ENCODE data around the gene SCARF1.
"Not testable (repeated sequence)": the region's sequence is repeated elsewhere in the genome, so short reads cannot be mapped to it uniquely, and the experiment has no call there.

SCARF1 gene

DNA sequence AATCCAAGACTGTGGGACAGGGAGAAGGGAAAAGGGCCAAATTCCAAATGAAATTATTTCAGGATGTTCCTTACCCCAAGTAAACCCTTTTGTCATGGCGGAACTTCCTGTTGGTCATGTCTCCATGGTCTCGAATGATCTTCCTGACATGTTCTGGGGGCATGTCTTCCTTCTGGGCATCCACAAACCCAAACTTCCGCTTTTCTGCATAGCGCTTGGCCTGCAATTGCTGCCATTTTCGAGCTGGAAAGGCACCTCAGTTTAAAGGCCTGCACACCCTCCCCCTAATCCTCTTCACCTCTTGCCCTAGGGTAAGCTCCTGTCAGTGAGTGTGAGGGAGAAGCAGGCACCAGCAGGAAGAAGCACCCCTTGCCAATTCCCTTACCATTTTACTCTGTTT is 37.9 kb upstream of the SCARF1 start:
- TF ChIP-seq, protein P1, sequence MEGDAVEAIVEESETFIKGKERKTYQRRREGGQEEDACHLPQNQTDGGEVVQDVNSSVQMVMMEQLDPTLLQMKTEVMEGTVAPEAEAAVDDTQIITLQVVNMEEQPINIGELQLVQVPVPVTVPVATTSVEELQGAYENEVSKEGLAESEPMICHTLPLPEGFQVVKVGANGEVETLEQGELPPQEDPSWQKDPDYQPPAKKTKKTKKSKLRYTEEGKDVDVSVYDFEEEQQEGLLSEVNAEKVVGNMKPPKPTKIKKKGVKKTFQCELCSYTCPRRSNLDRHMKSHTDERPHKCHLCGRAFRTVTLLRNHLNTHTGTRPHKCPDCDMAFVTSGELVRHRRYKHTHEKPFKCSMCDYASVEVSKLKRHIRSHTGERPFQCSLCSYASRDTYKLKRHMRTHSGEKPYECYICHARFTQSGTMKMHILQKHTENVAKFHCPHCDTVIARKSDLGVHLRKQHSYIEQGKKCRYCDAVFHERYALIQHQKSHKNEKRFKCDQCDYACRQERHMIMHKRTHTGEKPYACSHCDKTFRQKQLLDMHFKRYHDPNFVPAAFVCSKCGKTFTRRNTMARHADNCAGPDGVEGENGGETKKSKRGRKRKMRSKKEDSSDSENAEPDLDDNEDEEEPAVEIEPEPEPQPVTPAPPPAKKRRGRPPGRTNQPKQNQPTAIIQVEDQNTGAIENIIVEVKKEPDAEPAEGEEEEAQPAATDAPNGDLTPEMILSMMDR (IDR thresholded peaks at IDR 0.05; ENCODE audit: insufficient read depth, low read length, missing control alignments): no peak
- H3K4me3 ChIP-seq (ENCODE audit: low read depth, low read length): peak overlapping the region; percentile 86
- no peak for DNase-seq (ENCODE audit: low read depth, low spot score)
- POLR2A ChIA-PET: interaction anchor here (1.0 to 2.2 kb wide), 4 partner anchors 10 to 34 kb away, joined by 3 to 11 read pairs (median 8); partner anchors contain the start of gene RILP
- CTCF ChIA-PET: interaction anchor here (1.0 to 3.8 kb wide), 6 partner anchors 10 to 100 kb away, joined by 4 to 25 read pairs (median 6); partner anchors contain the start of gene RILP

DNA sequence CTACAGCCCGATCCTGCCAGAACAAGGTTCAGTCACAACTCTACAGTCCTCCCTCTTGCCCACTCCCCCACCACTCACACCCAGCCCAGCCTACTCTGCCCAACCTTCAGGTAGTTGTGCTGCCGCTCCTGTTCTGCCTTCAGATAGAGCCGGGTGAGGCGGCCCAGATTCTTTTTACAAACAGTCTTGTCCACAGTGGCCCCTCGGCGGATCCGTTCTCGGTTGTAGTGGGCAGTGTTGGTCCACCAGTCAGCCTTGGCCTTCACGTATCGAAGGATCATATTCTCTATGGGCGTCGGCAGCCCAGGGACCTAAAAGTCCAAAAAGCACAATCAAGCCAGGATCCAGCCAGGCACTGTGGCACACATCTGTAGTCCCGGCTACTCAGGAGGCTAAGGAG is 30.9 kb upstream of the SCARF1 start:
- TF ChIP-seq, protein P1 (IDR thresholded peaks at IDR 0.05; ENCODE audit: insufficient read depth, low read length, missing control alignments): no peak
- ChIA-PET POLR2A (no interaction called here), CTCF (no interaction called here)
- no peak for DNase-seq (ENCODE audit: low read depth, low spot score)
- no peak overlapping the region for H3K4me3 ChIP-seq (ENCODE audit: low read depth, low read length)

DNA sequence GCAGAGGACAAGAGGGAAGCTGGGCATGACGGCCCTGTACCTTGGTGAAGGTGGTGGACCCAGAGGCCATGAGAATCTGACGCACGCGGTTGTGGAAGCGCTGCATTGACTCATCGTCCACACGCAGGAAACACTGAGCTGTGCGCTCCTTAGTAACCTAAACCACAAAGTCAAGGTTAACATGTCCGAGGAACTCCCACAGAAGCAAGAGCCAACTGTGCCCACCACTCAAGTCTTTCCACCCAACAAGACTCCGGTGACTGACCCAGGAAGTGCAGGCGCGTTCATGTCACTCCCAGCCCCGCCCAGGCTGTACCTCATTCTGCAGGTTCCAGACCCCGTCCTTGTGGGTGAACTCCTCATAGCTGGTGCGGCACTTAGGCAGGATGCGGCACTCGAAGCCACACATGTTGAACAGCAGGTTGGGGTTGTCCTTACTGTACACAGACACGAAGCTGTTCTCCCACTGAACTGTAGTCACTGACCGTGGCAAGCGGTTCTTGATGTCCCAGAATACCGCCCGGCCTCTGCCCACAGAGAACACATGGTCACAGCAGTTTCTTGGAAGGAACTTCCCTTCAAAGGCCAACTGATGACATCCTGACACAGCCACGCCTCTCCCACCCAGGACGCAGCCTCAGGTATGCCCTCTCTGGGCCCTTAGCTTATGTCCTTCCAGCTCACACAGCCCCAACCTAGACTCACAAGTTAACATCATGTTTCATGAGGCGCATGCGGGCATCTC is 27.7 kb upstream of the SCARF1 start:
- ChIA-PET CTCF (interaction anchor here (1.0 to 8.5 kb wide), 3 partner anchors 10 to 24 kb away, joined by 4 to 92 read pairs (median 29); partner anchors contain the start of genes RILP and SCARF1), POLR2A (interaction anchor here (0.6 kb wide), 1 partner anchor 11 kb away, joined by 3 read pairs; no protein-coding TSS in a partner anchor)
- DNase-seq (ENCODE audit: low read depth, low spot score): no peak
- TF ChIP-seq, protein P1 (IDR thresholded peaks at IDR 0.05; ENCODE audit: insufficient read depth, low read length, missing control alignments): no peak
- no peak overlapping the region for H3K4me3 ChIP-seq (ENCODE audit: low read depth, low read length)

DNA sequence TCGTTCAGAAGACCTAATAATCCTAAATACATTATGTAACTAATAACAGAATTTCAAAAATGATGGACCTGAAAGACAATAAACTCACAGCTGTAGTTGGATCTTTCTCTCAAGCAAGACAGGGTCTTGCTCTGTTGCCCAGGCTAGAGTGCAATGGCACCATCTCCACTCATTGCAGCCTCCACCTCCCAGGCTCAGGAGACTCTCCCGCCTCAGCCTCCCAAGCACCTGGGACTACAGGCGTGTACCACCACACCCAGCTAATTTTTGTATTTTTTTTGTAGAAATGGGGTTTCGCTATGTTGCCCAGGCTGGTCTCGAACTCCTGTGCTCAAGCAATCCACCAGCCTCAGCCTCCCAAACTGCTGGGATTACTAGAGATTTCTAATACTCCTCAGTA is 18.4 kb upstream of the SCARF1 start:
- DNase-seq (ENCODE audit: low read depth, low spot score); H3K4me3 ChIP-seq (ENCODE audit: low read depth, low read length); POLR2A ChIA-PET: not testable (repeated sequence)
- CTCF ChIA-PET: interaction anchor here (1.4 to 8.1 kb wide), 4 partner anchors 9 to 90 kb away, joined by 3 to 102 read pairs (median 16); partner anchors contain the start of genes RILP and SCARF1

DNA sequence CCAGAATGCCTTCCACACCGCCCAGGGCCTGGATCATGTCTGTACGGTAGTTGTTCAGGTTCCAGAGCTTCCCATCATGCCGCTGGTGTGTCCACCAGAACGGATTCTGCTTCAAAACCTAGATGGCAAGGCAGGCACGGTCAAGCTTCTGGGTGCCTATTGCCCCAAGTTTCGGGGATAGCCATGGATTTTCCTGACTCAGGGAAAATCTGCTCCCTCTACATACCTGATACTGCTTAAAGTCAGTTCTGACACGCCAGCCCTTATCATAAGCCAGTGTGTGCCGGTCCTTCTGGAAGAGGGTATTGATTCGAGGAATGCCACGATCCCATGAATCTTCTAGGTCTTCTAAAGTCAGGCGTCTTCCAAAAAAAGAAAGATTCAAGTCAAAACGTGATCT is 15.5 kb upstream of the SCARF1 start:
- ChIA-PET CTCF (interaction anchor here (1.0 to 8.1 kb wide), 5 partner anchors 8 to 123 kb away, joined by 3 to 102 read pairs (median 29); partner anchors contain the start of genes RILP and SCARF1), POLR2A (interaction anchor here (1.0 to 1.7 kb wide), 2 partner anchors 12 to 55 kb away, joined by 3 to 4 read pairs; partner anchors contain the start of gene RILP)
- TF ChIP-seq, protein P1 (IDR thresholded peaks at IDR 0.05; ENCODE audit: insufficient read depth, low read length, missing control alignments): no peak
- no peak overlapping the region for H3K4me3 ChIP-seq (ENCODE audit: low read depth, low read length)
- no peak for DNase-seq (ENCODE audit: low read depth, low spot score)

DNA sequence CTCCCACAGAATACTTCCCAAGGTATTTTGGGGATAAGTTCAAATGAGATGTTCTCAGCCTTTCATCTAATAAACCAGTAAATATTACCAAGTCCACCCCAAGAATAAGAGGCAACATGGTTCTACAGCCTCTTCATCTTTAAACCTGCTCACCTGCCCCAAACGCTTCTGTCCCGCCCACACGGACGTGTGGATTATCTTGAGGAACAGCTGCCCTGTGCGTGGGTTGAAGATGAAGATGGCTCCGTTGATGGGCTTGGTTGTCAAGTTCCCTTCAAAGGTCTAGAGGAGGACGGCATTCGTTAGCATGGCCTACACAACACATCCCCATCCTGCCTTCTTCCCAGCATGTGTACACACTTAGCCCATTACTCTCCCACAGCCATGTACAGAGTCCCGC is 12.6 kb upstream of the SCARF1 start:
- TF ChIP-seq, protein P1 (IDR thresholded peaks at IDR 0.05; ENCODE audit: insufficient read depth, low read length, missing control alignments): no peak
- ChIA-PET POLR2A (no interaction called here), CTCF (interaction anchor here (1.2 to 8.1 kb wide), 3 partner anchors 9 to 11 kb away, joined by 4 to 102 read pairs (median 34); partner anchors contain the start of genes RILP and SCARF1)
- DNase-seq (ENCODE audit: low read depth, low spot score): no peak
- H3K4me3 ChIP-seq (ENCODE audit: low read depth, low read length): no peak overlapping the region
